ENCODE data around the gene PSG11. TPM values are rescaled to one million over a fixed set of nuclear protein-coding genes. Genes with fewer than 3 reads are reported as not detected.
"Not testable (repeated sequence)": the region's sequence is repeated elsewhere in the genome, so short reads cannot be mapped to it uniquely, and the experiment has no call there.

PSG11 gene
- total RNA-seq, 1 donor from 2014 or later = not detected

GRCh38 chr19:43028866-43029265 lies 2.6 kb upstream of the PSG11 start:
- Histone ChIP-seq H3K27ac (replicated peaks) (no peak overlapping the region), H3K4me1 (no peaks in the 10 kb centered on the region), H3K27me3 (ENCODE audit: low read depth) (no peaks in the 10 kb centered on the region), H3K9me3 (replicated peaks) (no peaks in the 10 kb centered on the region), H3K36me3 (no peaks in the 10 kb centered on the region), H3K4me3 (no peak overlapping the region)
- TF ChIP-seq, protein P1, sequence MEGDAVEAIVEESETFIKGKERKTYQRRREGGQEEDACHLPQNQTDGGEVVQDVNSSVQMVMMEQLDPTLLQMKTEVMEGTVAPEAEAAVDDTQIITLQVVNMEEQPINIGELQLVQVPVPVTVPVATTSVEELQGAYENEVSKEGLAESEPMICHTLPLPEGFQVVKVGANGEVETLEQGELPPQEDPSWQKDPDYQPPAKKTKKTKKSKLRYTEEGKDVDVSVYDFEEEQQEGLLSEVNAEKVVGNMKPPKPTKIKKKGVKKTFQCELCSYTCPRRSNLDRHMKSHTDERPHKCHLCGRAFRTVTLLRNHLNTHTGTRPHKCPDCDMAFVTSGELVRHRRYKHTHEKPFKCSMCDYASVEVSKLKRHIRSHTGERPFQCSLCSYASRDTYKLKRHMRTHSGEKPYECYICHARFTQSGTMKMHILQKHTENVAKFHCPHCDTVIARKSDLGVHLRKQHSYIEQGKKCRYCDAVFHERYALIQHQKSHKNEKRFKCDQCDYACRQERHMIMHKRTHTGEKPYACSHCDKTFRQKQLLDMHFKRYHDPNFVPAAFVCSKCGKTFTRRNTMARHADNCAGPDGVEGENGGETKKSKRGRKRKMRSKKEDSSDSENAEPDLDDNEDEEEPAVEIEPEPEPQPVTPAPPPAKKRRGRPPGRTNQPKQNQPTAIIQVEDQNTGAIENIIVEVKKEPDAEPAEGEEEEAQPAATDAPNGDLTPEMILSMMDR (IDR thresholded peaks at IDR 0.05; ENCODE audit: borderline replicate concordance) = no peak
- intact Hi-C loops (cut with micrococcal nuclease) = no loop called here
- DNase-seq = no peak

GRCh38 chr19:43027985-43028384 lies 1.7 kb upstream of the PSG11 start:
- H3K27me3 ChIP-seq (ENCODE audit: low read depth); H3K4me3 ChIP-seq; intact Hi-C loops (cut with micrococcal nuclease); H3K9me3 ChIP-seq (replicated peaks); H3K4me1 ChIP-seq; H3K27ac ChIP-seq (replicated peaks); H3K36me3 ChIP-seq; DNase-seq: not testable (repeated sequence)
- TF ChIP-seq, protein P1 (IDR thresholded peaks at IDR 0.05; ENCODE audit: borderline replicate concordance) = peak; percentile 30

GRCh38 chr19:43027061-43027460 lies 792 bp upstream of the PSG11 start:
- H3K9me3 ChIP-seq (replicated peaks); intact Hi-C loops (cut with micrococcal nuclease); DNase-seq; H3K27me3 ChIP-seq (ENCODE audit: low read depth); H3K36me3 ChIP-seq; H3K4me1 ChIP-seq; H3K4me3 ChIP-seq; H3K27ac ChIP-seq (replicated peaks): not testable (repeated sequence)

- H3K27ac ChIP-seq (replicated peaks); DNase-seq; H3K36me3 ChIP-seq; H3K9me3 ChIP-seq (replicated peaks); H3K27me3 ChIP-seq (ENCODE audit: low read depth); H3K4me1 ChIP-seq; H3K4me3 ChIP-seq; intact Hi-C loops (cut with micrococcal nuclease): not testable (repeated sequence)
Measured at GRCh38 chr19:43022098-43022497, 4.2 kb downstream of the PSG11 start.

DNA sequence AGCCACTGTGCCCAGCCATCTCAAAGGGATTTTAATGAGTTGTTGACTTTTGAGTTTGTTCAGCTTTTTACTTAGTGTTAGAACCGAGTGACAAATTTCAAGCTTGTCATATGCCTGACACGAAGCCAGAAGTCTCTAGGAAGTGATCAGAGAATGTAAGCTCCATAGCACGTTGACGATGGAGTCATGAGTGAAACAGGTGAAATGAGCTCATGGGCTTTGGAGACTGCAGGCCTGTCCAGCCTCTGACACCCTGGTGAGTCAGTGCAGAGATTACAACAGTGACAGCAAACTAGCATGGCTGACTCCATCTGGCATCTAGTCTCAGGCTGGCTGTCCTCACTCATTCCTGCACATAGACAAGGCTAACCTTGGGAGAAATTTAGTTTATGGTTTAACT lies 4.6 kb downstream of the PSG11 start:
- H3K27ac ChIP-seq (replicated peaks); H3K4me3 ChIP-seq; H3K36me3 ChIP-seq; H3K27me3 ChIP-seq (ENCODE audit: low read depth); H3K4me1 ChIP-seq; DNase-seq; H3K9me3 ChIP-seq (replicated peaks); intact Hi-C loops (cut with micrococcal nuclease): not testable (repeated sequence)

GRCh38 chr19:43019588-43019987 lies 6.7 kb downstream of the PSG11 start:
- H3K27ac ChIP-seq (replicated peaks); intact Hi-C loops (cut with micrococcal nuclease); H3K4me3 ChIP-seq; H3K9me3 ChIP-seq (replicated peaks); H3K27me3 ChIP-seq (ENCODE audit: low read depth); H3K36me3 ChIP-seq; DNase-seq; H3K4me1 ChIP-seq: not testable (repeated sequence)

DNA sequence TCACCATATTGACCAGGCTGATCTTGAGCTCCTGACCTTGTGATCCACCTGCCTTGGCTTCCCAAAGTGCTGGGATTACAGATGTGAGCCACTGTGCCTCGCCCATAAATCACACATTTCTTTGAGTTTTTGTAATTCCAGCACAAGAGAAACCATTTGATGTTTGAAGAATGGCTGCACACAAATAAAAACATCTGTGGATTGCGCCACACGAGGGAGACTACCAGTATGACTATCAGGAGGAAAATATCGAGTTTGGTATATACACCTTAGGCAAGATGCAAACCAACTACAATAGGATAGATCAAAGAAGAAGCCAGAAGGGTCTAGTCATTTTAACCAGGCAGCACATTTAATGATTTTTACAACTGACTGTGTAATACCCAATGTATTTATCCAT lies 20.4 kb downstream of the PSG11 start:
- H3K4me3 ChIP-seq, DNase-seq: not testable (repeated sequence)

DNA sequence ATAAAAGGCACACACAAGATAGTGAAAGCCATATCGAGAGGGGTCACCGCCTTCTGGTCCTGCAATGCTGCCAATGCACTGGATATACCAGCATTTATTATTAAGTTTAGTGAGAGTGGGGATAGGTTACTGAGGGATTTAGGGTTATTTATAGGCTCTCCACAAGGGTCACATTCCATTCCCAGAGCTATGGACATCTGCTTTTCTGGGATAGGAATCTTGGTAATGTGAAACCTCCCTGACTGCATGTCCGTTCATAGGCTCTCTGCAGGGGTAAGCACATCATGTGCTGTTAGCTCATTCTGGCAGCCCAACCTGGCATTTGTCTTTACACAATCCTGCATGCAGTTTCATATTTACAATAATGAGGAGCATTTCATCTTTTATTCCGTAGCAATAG lies 21.4 kb downstream of the PSG11 start:
- intact Hi-C loops (cut with micrococcal nuclease); H3K36me3 ChIP-seq; H3K9me3 ChIP-seq (replicated peaks); H3K27me3 ChIP-seq (ENCODE audit: low read depth); DNase-seq; H3K4me1 ChIP-seq; H3K4me3 ChIP-seq: not testable (repeated sequence)
- H3K27ac ChIP-seq (replicated peaks) = peak overlapping the region; percentile 67

More for the DNA sequence above, 20.4 kb downstream of the PSG11 start:
- H3K4me1 ChIP-seq; H3K36me3 ChIP-seq; H3K27me3 ChIP-seq (ENCODE audit: low read depth); intact Hi-C loops (cut with micrococcal nuclease); H3K9me3 ChIP-seq (replicated peaks): not testable (repeated sequence)
- peak overlapping the region; percentile 67 for H3K27ac ChIP-seq (replicated peaks)

GRCh38 chr19:43003634-43004033 lies 22.6 kb downstream of the PSG11 start:
- H3K27ac ChIP-seq (replicated peaks); intact Hi-C loops (cut with micrococcal nuclease): not testable (repeated sequence)

GRCh38 chr19:43002948-43003347 lies 23.3 kb downstream of the PSG11 start:
- DNase-seq; intact Hi-C loops (cut with micrococcal nuclease): not testable (repeated sequence)

More at GRCh38 chr19:43003634-43004033, 22.6 kb downstream of the PSG11 start:
- not testable (repeated sequence) for H3K9me3 ChIP-seq (replicated peaks); H3K36me3 ChIP-seq; H3K4me1 ChIP-seq; H3K4me3 ChIP-seq; H3K27me3 ChIP-seq (ENCODE audit: low read depth); DNase-seq

GRCh38 chr19:42996161-42996560 lies 30.1 kb downstream of the PSG11 start:
- intact Hi-C loops (cut with micrococcal nuclease); H3K36me3 ChIP-seq; H3K27ac ChIP-seq (replicated peaks); H3K4me1 ChIP-seq; H3K27me3 ChIP-seq (ENCODE audit: low read depth); DNase-seq; H3K4me3 ChIP-seq: not testable (repeated sequence)
- peaks cover 13% of the 10 kb centered on the region for H3K9me3 ChIP-seq (replicated peaks)

More at GRCh38 chr19:43002948-43003347, 23.3 kb downstream of the PSG11 start:
- not testable (repeated sequence) for H3K36me3 ChIP-seq; H3K9me3 ChIP-seq (replicated peaks); H3K27me3 ChIP-seq (ENCODE audit: low read depth); H3K4me1 ChIP-seq; H3K4me3 ChIP-seq; H3K27ac ChIP-seq (replicated peaks)

- H3K27ac ChIP-seq (replicated peaks); H3K4me1 ChIP-seq; H3K9me3 ChIP-seq (replicated peaks); intact Hi-C loops (cut with micrococcal nuclease); DNase-seq; H3K36me3 ChIP-seq; H3K27me3 ChIP-seq (ENCODE audit: low read depth); H3K4me3 ChIP-seq: not testable (repeated sequence)
Measured at GRCh38 chr19:42992029-42992604, 34.2 kb downstream of the PSG11 start.
